Measurements from ENCODE around the gene INPP5F. TPM values are rescaled to one million over a fixed set of nuclear protein-coding genes. Genes with fewer than 3 reads are reported as not detected.

Gene INPP5F
- 16.0 TPM for total RNA-seq
- long read RNA-seq, full-length matches to known transcripts, result 5 of 13 reads
- long read RNA-seq, partial matches to known transcripts, result 3 of 13 reads
- long read RNA-seq, other reads (novel, unspliced or antisense), result 5 of 13 reads

- DNase-seq (peak; percentile 99), ATAC-seq (peak; percentile 99 to 100)
- Histone ChIP-seq H3K27me3 (ENCODE audit: low read depth) (no peaks in the 10 kb centered on the region), H3K4me3 (peak within 1 kb of the TSS; percentile 72), H3K4me1 (peaks cover 30% of the 10 kb centered on the region), H3K36me3 (no peaks in the 10 kb centered on the region), H3K27ac (peak within 1 kb of the TSS; percentile 96), H3K9me3 (no peaks in the 10 kb centered on the region)
- intact Hi-C loops (cut with DNase I), result no loop called here
- TF ChIP-seq CTCF (IDR thresholded peaks at IDR 0.05), result peak; percentile 25
Measured at GRCh38 chr10:119725828-119726675, at the start of gene INPP5F. TSS of gene INPP5F (plus strand) at chr10:119726050. CDS start at chr10:119726263, 213 bp downstream.

- Histone ChIP-seq H3K27me3 (ENCODE audit: low read depth) (no peaks in the 10 kb centered on the region), H3K4me1 (peaks cover 25% of the 10 kb centered on the region), H3K27ac (no peak overlapping the region), H3K4me3 (no peak overlapping the region), H3K36me3 (peaks cover 58% of the 10 kb centered on the region), H3K9me3 (no peaks in the 10 kb centered on the region)
- DNase-seq, result no peak
- intact Hi-C loops (cut with DNase I), result no loop called here
- ATAC-seq, result no peak
- TF ChIP-seq CTCF (IDR thresholded peaks at IDR 0.05), result no peak
Measured at GRCh38 chr10:119677126-119677525, 48.7 kb upstream of the INPP5F start.

GRCh38 chr10:119677904-119678755 lies 47.7 kb upstream of the INPP5F start:
- intact Hi-C loops (cut with DNase I), result no loop called here
- Histone ChIP-seq H3K9me3 (no peaks in the 10 kb centered on the region), H3K36me3 (peaks cover 48% of the 10 kb centered on the region), H3K4me3 (no peak overlapping the region), H3K27me3 (ENCODE audit: low read depth) (no peaks in the 10 kb centered on the region), H3K4me1 (peaks cover 25% of the 10 kb centered on the region), H3K27ac (no peak overlapping the region)
- ATAC-seq (no peak), DNase-seq (no peak)
- TF ChIP-seq CTCF (IDR thresholded peaks at IDR 0.05), result no peak

- no peak for DNase-seq
- intact Hi-C loops (cut with DNase I), result no loop called here
- Histone ChIP-seq H3K36me3 (peaks cover 35% of the 10 kb centered on the region), H3K27ac (no peak overlapping the region), H3K4me1 (peaks cover 25% of the 10 kb centered on the region), H3K9me3 (no peaks in the 10 kb centered on the region), H3K27me3 (ENCODE audit: low read depth) (no peaks in the 10 kb centered on the region), H3K4me3 (no peak overlapping the region)
- TF ChIP-seq CTCF (IDR thresholded peaks at IDR 0.05), result no peak
- no peak for ATAC-seq
Measured at GRCh38 chr10:119679480-119679829, 46.4 kb upstream of the INPP5F start.

GRCh38 chr10:119680050-119680449 lies 45.8 kb upstream of the INPP5F start:
- ATAC-seq, result peak in 1 of 2 donors; percentile 31

More at GRCh38 chr10:119680050-119680449, 45.8 kb upstream of the INPP5F start:
- peak overlapping the region; percentile 24 for H3K27ac ChIP-seq
- intact Hi-C loops (cut with DNase I), result no loop called here
- H3K4me1 ChIP-seq, result peaks cover 25% of the 10 kb centered on the region
- TF ChIP-seq CTCF (IDR thresholded peaks at IDR 0.05), result no peak
- no peaks in the 10 kb centered on the region for H3K9me3 ChIP-seq
- no peak for DNase-seq
- H3K36me3 ChIP-seq, result peaks cover 29% of the 10 kb centered on the region
- no peak overlapping the region for H3K4me3 ChIP-seq
- H3K27me3 ChIP-seq (ENCODE audit: low read depth), result no peaks in the 10 kb centered on the region
